ENCODE measurements around the gene RBM5. TPM values are rescaled to one million over a fixed set of nuclear protein-coding genes. Genes with fewer than 3 reads are reported as not detected.

Gene RBM5
- total and polyA plus RNA-seq, 2 experiments from 2014 or later, result 44.9 to 111 TPM

DNA sequence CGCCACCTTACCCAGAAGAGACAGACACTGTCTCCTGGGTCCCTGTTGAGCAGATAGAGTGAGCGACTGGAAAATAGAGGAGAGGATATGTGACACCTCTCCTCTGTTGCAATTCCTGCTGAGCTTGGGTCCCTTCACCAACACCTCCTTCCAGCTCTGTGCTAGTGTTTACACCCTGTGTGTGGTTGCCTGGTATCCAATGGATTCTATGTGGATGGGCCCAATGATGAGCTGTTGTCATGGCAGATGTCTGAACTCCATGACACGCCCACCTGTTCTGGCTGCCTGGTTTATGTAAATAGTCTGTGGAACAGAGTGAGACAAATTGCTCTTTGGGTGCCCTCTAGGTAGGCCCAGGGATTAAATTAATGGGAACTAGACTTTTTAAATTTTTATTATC lies 23.7 kb downstream of the RBM5 start:
- H3K27ac ChIP-seq (ENCODE audit: low read depth), result no peak overlapping the region
- peaks cover 92% of the 10 kb centered on the region for H3K36me3 Mint-ChIP-seq (ENCODE audit: low read depth)
- no peak overlapping the region for H3K27ac Mint-ChIP-seq
- H3K4me3 Mint-ChIP-seq, result no peak overlapping the region
- TF ChIP-seq EZH2phosphoT487 (IDR thresholded peaks at IDR 0.05; ENCODE audit: unreplicated experiment) (no peak), ZNF114 (CRISPR knock-in tag; IDR thresholded peaks at IDR 0.05) (no peak), ZNF331 (CRISPR knock-in tag; IDR thresholded peaks at IDR 0.05; ENCODE audit: low read depth) (no peak), POLR2AphosphoS5 (IDR thresholded peaks at IDR 0.05; ENCODE audit: low read depth) (no peak), JUNB (IDR thresholded peaks at IDR 0.05; ENCODE audit: unreplicated experiment) (no peak), CREB1 (CRISPR knock-in tag; IDR thresholded peaks at IDR 0.05; ENCODE audit: low read depth) (no peak), STAT1 (IDR thresholded peaks at IDR 0.05; ENCODE audit: unreplicated experiment) (no peak), NANOG (IDR thresholded peaks at IDR 0.05; ENCODE audit: borderline replicate concordance) (no peak), EZH2 (IDR thresholded peaks at IDR 0.05; ENCODE audit: low read depth, unreplicated experiment) (no peak)
- TF ChIP-seq, protein P1, sequence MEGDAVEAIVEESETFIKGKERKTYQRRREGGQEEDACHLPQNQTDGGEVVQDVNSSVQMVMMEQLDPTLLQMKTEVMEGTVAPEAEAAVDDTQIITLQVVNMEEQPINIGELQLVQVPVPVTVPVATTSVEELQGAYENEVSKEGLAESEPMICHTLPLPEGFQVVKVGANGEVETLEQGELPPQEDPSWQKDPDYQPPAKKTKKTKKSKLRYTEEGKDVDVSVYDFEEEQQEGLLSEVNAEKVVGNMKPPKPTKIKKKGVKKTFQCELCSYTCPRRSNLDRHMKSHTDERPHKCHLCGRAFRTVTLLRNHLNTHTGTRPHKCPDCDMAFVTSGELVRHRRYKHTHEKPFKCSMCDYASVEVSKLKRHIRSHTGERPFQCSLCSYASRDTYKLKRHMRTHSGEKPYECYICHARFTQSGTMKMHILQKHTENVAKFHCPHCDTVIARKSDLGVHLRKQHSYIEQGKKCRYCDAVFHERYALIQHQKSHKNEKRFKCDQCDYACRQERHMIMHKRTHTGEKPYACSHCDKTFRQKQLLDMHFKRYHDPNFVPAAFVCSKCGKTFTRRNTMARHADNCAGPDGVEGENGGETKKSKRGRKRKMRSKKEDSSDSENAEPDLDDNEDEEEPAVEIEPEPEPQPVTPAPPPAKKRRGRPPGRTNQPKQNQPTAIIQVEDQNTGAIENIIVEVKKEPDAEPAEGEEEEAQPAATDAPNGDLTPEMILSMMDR (conservative IDR thresholded peaks at IDR 0.05; ENCODE audit: low read depth in 2 of 2), result no peak
- TF ChIP-seq, protein P2, sequence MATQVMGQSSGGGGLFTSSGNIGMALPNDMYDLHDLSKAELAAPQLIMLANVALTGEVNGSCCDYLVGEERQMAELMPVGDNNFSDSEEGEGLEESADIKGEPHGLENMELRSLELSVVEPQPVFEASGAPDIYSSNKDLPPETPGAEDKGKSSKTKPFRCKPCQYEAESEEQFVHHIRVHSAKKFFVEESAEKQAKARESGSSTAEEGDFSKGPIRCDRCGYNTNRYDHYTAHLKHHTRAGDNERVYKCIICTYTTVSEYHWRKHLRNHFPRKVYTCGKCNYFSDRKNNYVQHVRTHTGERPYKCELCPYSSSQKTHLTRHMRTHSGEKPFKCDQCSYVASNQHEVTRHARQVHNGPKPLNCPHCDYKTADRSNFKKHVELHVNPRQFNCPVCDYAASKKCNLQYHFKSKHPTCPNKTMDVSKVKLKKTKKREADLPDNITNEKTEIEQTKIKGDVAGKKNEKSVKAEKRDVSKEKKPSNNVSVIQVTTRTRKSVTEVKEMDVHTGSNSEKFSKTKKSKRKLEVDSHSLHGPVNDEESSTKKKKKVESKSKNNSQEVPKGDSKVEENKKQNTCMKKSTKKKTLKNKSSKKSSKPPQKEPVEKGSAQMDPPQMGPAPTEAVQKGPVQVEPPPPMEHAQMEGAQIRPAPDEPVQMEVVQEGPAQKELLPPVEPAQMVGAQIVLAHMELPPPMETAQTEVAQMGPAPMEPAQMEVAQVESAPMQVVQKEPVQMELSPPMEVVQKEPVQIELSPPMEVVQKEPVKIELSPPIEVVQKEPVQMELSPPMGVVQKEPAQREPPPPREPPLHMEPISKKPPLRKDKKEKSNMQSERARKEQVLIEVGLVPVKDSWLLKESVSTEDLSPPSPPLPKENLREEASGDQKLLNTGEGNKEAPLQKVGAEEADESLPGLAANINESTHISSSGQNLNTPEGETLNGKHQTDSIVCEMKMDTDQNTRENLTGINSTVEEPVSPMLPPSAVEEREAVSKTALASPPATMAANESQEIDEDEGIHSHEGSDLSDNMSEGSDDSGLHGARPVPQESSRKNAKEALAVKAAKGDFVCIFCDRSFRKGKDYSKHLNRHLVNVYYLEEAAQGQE (IDR thresholded peaks at IDR 0.05; ENCODE audit: unreplicated experiment), result no peak
- TF ChIP-seq, protein P3, sequence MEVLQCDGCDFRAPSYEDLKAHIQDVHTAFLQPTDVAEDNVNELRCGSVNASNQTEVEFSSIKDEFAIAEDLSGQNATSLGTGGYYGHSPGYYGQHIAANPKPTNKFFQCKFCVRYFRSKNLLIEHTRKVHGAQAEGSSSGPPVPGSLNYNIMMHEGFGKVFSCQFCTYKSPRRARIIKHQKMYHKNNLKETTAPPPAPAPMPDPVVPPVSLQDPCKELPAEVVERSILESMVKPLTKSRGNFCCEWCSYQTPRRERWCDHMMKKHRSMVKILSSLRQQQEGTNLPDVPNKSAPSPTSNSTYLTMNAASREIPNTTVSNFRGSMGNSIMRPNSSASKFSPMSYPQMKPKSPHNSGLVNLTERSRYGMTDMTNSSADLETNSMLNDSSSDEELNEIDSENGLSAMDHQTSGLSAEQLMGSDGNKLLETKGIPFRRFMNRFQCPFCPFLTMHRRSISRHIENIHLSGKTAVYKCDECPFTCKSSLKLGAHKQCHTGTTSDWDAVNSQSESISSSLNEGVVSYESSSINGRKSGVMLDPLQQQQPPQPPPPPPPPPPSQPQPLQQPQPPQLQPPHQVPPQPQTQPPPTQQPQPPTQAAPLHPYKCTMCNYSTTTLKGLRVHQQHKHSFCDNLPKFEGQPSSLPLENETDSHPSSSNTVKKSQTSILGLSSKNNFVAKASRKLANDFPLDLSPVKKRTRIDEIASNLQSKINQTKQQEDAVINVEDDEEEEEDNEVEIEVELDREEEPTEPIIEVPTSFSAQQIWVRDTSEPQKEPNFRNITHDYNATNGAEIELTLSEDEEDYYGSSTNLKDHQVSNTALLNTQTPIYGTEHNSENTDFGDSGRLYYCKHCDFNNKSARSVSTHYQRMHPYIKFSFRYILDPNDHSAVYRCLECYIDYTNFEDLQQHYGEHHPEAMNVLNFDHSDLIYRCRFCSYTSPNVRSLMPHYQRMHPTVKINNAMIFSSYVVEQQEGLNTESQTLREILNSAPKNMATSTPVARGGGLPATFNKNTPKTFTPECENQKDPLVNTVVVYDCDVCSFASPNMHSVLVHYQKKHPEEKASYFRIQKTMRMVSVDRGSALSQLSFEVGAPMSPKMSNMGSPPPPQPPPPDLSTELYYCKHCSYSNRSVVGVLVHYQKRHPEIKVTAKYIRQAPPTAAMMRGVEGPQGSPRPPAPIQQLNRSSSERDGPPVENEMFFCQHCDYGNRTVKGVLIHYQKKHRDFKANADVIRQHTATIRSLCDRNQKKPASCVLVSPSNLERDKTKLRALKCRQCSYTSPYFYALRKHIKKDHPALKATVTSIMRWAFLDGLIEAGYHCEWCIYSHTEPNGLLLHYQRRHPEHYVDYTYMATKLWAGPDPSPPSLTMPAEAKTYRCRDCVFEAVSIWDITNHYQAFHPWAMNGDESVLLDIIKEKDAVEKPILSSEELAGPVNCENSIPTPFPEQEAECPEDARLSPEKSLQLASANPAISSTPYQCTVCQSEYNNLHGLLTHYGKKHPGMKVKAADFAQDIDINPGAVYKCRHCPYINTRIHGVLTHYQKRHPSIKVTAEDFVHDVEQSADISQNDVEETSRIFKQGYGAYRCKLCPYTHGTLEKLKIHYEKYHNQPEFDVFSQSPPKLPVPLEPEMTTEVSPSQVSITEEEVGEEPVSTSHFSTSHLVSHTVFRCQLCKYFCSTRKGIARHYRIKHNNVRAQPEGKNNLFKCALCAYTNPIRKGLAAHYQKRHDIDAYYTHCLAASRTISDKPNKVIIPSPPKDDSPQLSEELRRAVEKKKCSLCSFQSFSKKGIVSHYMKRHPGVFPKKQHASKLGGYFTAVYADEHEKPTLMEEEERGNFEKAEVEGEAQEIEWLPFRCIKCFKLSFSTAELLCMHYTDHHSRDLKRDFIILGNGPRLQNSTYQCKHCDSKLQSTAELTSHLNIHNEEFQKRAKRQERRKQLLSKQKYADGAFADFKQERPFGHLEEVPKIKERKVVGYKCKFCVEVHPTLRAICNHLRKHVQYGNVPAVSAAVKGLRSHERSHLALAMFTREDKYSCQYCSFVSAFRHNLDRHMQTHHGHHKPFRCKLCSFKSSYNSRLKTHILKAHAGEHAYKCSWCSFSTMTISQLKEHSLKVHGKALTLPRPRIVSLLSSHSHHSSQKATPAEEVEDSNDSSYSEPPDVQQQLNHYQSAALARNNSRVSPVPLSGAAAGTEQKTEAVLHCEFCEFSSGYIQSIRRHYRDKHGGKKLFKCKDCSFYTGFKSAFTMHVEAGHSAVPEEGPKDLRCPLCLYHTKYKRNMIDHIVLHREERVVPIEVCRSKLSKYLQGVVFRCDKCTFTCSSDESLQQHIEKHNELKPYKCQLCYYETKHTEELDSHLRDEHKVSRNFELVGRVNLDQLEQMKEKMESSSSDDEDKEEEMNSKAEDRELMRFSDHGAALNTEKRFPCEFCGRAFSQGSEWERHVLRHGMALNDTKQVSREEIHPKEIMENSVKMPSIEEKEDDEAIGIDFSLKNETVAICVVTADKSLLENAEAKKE (CRISPR knock-in tag; IDR thresholded peaks at IDR 0.05), result no peak
- TF ChIP-seq, protein P4, sequence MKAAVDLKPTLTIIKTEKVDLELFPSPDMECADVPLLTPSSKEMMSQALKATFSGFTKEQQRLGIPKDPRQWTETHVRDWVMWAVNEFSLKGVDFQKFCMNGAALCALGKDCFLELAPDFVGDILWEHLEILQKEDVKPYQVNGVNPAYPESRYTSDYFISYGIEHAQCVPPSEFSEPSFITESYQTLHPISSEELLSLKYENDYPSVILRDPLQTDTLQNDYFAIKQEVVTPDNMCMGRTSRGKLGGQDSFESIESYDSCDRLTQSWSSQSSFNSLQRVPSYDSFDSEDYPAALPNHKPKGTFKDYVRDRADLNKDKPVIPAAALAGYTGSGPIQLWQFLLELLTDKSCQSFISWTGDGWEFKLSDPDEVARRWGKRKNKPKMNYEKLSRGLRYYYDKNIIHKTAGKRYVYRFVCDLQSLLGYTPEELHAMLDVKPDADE (IDR thresholded peaks at IDR 0.05), result no peak
- H3K36me3 ChIP-seq (ENCODE audit: insufficient read depth), result peaks cover 95% of the 10 kb centered on the region
- no peaks in the 10 kb centered on the region for H3K79me2 ChIP-seq (replicated peaks; ENCODE audit: insufficient read depth)
- peaks cover 36% of the 10 kb centered on the region for H3F3A ChIP-seq (replicated peaks; ENCODE audit: low read depth)
- H3K4me1 Mint-ChIP-seq, result peaks cover 11% of the 10 kb centered on the region
- ATAC-seq, result no peak
- H4K20me1 ChIP-seq (replicated peaks; ENCODE audit: insufficient read depth), result peaks cover 25% of the 10 kb centered on the region
- H2AFZ ChIP-seq, result no peak overlapping the region
- H3K4me3 ChIP-seq, result no peak overlapping the region
- H3K27me3 Mint-ChIP-seq (ENCODE audit: insufficient read depth, low read depth, poor library complexity), result peaks cover 10% of the 10 kb centered on the region
- H3K9me2 ChIP-seq (ENCODE audit: insufficient read depth), result no peaks in the 10 kb centered on the region
- no peak for DNase-seq (ENCODE audit: low spot score)
- H3K27me3 ChIP-seq (ENCODE audit: insufficient read depth), result no peaks in the 10 kb centered on the region
- H3K9me3 Mint-ChIP-seq, result no peaks in the 10 kb centered on the region
- no peaks in the 10 kb centered on the region for H3K4me1 ChIP-seq (ENCODE audit: insufficient read depth)
- H3K4me2 ChIP-seq, result no peak overlapping the region
